NCI-H2171 treated with DMSO at 0.1 percent for 48 hours (cell line): ENCODE data around the gene AP3D1.
"Not testable (repeated sequence)": the region's sequence is repeated elsewhere in the genome, so short reads cannot be mapped to it uniquely, and the experiment has no call there.

Source experiments
- DNase-seq: peaks from one replicate; lab custom pipeline; 2025; lab: John Stamatoyannopoulos, UW

The AP3D1 gene

DNA sequence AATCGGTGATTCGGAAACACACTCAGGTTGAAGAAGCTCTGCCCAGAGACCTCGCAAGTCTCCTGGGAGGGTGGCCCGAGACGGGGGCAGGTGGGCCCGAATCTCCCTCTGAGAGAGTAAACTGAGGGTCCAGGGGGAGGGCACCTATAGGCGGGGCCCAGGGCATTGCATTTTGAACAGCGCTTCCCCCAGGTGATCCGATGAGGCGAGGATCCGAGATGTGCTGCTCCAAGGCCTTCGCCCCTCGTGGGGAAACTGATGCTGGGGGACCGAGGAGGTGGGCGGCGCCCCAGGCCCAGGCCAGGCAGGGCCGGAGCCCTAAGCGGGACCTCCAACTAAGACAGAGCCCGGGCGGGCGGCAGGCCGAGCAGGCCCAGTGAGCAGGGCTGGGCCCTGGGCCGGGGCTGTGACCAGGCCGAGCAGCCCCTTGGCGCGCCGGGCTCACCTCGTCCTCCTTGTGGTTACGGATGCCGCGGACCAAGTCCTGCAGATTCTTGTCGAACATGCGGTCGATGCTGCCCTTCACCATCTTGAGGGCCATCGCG lies 500 bp downstream of the AP3D1 start:
- peak; percentile 28 for DNase-seq

DNA sequence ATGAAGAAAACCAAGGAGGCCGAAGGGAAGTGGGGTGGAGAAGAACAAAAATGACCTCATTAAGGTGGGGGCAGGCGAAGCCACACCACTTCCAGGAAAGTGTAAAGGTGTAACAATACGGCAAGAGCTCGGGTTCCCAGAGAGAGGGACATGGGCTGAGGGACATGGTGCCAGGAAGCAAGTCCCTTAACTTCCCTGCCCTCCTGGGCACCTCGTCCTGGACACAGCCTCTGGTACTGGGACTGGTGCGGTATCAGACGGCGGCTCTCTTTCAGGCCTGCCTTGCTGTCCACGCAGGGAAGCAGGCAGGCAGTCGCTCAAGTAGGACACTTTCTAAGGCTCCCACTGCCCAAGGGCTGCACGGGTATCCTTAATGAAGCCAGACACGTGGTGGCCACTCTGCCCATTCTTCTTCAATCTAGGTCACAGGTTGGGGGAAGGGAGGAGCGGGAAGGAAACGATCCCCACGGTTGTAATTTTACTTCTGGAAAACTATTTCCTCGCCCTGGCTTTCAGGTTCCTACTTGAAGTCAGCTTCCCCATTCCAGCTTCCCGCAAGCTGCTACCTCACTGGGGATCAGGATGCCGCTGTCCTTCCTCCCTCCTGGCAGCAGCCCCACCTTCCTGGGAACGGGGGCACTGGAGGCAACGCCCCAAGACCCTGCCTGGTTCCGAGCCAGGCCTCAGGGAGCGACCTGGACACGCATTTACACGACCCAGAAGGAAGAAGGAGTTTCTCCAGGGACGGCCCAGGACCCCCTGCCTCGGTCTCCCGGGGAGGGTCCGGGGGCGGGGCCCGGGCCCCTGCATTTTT lies 1.2 kb downstream of the AP3D1 start:
- no peak for DNase-seq

DNA sequence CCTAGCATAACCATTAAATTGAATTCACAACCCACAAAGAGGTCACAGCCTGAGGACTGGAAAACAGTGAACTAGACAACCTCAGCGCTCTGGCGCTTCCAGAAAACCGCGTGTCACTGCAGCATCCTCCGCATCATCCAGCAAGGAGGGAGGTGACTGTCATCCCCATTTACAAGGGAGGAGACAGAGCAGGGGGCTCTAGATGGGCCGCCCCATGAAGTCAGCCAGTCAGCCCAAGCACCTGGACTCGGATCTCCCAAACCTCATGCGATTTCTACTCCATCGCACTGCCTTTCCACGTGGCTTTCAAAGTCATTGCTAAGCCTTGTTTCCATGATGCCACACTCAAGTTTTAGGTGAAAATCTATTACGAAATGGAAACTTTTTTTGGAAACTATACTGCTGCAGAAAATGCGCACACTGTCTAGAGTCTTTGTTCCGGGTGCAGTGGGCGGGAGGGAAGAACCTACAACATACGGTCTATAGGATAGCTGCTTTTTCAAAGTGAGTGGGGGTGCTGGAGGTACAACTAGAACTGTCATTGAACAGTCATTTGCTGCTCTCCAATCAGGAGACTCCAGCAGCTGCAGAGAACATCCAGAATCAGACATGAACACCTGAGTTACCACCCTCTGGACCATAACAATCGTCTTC lies 2.8 kb downstream of the AP3D1 start:
- no peak for DNase-seq

DNA sequence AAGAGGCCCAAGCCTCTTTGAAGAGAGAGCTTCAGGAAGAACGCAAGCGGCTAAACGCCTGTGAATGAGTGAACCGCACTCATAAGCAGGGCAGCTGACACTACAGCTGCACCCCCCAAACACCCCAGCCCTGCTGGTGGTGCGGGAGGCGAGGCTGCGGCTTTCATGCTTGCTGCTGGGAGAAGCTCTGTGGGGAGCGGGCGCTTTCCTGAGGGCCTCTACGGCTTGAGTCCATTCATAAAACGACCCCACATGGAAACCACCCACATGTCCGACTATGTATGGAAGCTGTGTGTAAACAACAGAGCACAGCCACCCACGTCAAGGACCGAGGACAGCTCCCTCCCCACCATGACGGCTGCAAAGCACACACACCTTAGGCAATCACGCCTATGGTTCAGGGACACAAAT lies 5.5 kb downstream of the AP3D1 start:
- no peak for DNase-seq

DNA sequence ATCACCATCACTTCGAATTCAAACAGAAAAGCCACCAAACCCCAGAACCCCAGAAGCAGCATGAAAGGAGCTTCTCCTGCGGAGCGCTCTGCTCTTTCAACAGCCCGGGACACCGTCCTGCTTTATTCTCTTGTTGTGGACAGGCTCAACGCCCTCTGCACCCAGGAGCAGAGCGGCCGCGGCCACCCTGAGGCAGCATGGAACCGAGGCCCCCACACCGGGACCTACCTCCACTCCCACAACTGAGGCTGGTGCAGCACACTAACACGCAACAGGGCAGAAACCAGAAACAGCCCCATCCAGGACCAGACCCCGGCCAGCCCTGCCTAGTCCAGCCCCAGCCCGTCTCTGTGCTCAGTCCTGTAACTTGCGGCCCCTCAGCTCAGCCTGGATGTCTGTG lies 7.2 kb downstream of the AP3D1 start:
- no peak for DNase-seq

DNA sequence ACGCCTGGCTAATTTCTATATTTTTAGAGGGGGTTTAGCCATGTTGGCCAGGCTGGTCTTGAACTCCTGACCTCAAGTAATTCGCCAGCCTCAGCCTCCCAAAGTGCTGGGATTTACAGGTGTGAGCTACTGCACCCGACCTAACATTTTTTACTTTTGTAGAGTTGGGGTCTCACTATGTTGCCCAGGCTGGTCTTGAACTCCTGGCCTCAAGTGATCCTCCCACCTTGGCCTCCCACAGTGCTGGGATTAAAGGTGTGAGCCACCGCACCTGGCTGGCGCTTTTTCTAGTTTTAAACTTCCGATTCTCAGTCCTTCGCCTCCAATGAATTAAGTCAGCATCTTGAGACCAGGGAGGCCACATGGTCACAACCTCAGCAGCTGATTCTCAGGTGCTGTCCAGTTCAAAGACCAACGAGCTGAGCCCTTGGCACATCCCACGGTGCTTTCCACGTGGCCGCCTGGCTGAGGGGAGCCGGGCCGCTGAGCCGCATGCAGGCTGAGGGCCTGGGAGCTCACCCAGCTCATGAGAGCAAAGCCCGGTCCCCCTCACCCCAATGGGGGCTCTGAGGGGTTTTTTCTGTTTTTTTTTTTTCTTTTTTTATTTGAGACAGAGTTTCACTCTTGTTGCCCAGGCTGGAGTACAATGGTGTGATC lies 9.1 kb downstream of the AP3D1 start:
- DNase-seq, result no peak

DNA sequence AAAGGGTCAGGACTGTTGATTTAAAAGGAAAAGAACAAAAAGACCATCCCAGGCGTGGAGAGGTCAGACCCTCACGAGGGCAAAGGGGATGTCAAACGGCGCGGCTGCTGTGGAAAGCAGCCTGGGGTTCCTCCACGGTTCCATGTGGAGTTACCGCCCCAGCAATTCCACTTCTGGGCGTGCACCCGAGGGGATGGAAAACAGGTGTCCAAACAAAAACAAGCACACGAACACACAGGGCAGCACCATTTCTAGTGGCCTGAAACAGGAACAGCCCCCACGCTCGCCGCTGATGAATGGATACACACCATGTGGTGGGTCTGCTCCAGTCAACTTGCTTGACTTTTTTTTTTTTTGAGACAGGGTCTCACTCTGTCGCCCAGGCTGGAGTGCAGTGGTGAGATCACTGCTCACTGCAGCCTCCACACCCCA lies 11.2 kb downstream of the AP3D1 start:
- DNase-seq, result peak; percentile 17

DNA sequence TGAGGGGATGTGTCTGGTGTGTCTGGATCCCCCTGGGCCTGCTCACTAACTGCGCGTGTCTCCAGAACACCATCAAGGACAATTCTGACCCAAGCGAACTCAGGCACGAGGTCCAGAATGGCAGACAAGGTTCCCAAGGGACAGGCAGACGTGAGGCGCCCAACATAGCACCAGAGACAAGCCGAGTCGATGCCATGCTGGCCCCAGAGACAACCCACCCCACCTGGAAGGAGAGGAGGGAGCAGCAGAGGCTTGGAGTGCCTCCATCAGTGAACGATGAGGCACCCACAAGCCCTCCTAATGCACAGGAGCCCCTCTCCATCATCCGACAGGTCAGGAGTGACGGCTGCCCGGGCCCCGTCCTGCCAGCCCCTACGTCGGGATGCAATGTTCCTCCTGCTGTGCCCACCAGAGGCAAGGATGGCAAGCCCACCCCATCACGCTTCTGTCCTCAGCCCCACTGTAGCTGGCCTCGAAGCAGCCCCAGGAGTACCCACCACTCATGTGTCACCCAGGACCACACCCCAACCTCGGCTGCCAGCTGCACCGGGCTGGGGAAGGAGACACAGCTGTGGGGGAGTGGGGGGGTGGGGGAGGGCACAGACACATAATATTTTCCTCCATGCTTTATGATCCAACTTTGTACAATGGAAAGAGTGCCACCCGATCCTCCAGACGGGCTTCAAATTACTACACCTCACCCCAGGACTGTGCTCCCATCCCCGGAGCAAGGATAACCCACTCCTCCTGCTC lies 11.8 kb downstream of the AP3D1 start:
- peak; percentile 15 for DNase-seq

DNA sequence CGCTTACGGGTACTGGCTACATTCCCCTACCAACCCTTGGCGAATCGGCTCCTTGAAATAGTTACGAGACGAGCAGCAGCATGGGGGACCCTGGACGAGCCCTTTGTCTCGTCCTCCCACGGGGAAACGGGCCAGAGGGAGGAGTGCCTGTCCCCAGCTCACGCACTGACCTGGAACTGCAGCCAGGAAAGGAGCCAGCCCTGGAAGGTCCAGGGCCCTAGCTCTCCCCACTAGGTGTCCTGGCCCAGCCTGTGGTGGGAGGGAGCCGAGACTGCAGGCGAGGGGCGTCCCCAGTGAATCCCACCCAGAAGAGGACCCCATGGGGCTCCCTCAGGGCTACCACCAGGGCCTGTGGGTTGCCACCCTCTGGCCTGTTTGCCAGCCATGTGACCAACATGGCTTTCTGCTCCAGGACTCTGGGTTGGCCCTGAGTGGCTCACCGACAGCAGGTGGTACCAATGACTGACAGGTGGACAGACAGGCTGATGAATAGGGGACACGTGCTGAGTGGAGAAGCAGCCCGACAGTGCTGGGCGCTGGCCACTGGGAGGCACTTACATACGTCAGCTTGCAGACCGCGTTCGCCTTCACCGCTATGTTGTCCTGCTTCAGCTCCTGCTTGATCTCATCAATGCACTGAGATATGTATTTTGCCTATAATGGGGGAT lies 13.2 kb downstream of the AP3D1 start:
- DNase-seq, result no peak

DNA sequence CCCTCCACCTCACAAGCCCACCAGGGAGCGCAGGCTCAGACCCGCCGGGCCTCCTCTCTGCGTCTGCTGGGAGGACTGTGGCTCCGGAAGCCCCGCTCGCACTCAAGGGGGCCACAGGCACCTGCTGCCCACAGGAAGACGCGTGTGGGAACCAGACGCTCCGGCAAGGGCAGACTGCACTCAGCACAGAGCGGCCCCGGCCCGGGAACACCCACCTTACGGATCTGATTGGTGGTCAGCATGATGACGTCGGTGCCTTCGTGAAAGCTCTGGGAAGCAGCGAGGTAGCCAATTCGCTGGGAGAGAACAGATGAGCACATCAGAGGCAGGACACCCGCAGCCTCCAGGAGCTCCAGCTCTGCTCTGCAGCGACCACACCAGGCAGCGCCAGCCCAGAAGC lies 14.6 kb downstream of the AP3D1 start:
- DNase-seq, result no peak

DNA sequence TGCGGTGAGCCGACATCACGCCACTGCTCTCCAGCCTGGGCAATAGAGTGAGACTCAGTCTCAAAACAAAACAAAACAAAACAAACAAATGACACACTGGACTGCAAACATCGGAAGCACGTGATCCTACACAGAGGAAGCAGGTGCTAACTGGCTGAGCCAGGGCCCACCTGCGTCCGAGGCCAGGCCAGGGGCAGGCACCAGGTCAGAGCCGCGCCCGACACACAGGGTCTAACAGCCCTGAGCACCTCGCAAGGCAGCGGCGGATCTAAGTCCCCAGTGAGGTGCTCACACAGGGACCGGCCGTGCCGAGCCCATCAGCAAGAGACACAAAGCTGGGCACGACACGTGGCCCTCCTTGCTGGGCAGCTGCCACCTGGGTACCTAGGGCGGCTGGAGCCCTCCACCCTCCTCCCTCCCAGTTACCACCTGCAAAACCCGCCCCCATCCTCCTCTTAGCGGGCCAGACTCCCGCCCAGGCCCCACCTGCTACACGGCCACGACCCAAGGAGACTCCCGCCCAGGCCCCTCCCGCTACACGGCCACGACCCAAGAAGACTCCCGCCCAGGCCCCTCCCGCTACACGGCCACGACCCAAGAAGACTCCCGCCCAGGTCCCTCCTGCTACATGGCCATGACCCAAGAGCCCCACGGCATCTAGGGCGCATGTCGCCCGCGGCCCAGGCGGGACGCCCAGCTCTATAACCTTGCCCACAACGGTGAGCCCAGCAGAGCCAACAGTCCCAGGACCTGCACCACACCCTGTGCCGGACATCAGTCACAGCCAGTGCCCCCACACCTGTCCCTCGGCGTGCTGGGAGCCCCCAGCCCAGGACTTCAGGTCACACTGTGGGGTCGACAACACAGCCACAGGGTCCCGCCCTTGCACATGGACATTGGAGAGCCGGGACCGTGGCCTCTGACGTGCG lies 15.6 kb downstream of the AP3D1 start:
- DNase-seq, result no peak

DNA sequence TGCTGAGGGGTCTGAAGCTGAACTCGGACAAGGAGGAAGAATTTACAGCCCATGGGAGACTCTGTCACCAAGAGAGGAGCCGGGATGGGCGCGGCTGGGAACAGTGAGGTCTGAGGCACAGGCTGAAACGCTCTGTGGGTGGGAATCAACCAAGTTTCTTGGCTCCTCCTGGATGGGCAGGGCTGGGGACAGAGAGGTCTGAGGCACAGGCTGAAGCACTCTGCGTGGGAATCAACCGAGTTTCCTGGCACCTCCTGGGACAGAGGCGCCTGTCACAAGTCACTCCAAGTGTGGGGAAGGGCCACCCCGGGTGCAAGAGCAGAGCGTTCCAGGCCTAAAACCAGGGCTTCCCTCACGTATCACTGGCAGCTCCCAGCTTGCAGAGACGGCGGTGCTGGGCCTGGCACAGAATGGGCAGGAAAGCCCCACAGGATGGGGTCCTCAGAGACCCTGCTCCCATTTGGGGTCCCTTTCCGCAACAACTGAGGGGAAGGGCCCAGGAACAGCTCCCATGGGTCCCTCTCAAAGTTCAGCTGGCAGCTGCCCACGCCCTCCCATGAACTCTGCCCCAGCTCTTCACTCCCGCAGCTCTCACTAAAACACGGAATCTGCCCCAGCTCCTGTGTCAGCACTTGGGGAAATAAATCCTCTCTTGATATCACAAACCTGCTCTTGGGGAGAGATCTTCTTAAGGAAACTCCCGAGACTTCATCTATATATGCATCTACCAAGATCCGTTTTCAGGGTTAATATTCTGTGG lies 18.5 kb downstream of the AP3D1 start:
- no peak for DNase-seq

DNA sequence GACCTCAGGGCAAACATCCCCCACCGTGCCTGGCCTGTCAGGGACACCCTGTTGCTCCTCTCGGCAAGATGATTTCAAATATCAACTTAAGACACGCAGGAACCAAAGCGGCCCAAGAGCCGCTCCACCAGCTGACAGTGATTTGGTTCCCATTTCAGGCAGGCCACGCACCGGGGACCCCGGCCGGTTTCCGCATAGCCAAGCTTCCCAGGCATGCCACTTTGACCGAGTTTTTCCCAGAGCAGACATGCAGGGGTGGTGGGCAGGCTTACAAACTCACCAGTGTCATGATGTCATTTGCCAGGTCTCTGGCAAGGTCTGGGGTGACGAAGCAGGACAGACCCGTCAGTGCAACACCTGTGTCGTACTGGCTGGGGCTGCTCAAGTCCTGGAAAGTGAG lies 19.2 kb downstream of the AP3D1 start:
- no peak for DNase-seq

DNA sequence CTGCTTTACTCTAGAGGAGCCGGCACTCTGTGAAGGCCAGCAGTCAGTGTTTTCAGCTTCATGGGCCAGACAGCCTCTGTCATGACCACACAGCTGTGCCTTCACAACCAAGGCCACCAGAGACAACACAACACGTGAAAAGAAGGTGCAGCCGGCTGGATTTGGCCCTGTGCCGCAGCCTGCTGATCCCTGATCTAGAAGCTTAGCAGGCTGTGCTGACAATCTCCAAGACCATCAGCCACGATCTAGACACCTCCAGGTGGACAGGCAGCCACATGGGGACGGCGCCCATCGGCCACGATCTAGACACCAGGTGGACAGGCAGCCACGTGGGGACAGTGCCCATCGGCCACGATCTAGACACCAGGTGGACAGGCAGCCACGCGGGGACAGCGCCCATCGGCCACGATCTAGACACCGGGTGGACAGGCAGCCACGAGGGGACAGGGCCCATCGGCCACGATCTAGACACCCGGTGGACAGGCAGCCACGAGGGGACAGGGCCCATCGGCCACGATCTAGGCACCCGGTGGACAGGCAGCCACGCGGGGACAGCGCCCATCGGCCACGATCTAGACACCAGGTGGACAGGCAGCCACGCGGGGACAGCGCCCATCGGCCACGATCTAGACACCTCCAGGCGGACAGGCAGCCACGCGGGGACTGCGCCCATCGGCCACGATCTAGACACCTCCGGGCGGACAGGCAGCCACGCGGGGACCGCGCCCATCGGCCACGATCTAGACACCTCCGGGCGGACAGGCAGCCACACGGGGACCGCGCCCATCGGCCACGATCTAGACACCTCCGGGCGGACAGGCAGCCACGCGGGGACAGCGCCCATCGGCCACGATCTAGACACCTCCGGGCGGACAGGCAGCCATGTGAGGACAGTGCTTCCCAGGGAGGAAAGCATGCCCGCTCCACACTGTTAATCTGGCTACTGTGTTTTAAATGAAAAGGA lies 20.1 kb downstream of the AP3D1 start:
- not testable (repeated sequence) for DNase-seq

DNA sequence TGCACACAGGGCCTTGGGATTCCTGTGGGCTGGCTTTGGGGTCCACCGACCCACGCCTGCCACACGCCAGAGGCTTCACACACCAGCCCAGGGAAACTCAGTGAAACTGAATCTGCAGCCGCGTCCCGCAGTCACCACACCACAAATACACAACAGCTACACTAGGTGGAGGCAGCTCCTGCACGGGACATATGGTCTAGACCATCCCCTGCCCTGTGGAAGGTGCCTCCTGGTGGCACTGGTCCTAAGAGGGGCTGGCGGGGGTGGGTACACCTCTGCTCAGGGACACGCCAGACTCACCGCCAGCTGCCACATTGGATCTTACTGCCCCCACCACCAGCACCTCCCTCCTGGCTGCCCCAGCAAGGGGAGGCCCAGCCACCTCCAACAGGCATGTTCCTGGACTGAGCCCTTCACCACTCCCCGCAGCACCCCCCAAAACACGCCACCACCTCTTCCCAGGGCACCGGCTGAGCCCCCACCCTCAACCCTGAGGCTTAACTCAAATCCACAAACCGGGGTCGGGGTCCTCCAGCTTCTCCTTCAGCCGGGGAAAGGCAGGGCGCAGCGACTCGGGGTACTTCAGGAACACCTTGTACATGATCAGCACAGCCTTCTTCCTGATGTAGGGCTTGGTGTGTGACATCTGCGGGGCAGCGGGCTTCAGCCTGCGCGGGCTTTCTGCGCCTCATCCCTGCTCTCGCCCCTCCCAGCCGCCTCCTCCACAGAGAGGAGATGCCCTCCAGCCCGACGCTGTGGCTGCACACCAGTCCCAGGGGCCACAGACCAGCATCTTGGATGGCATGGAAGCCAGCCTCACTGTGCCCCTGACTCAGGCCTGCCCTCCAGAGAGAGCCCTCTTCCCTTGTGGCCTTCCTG lies 21.2 kb downstream of the AP3D1 start:
- DNase-seq, result no peak

DNA sequence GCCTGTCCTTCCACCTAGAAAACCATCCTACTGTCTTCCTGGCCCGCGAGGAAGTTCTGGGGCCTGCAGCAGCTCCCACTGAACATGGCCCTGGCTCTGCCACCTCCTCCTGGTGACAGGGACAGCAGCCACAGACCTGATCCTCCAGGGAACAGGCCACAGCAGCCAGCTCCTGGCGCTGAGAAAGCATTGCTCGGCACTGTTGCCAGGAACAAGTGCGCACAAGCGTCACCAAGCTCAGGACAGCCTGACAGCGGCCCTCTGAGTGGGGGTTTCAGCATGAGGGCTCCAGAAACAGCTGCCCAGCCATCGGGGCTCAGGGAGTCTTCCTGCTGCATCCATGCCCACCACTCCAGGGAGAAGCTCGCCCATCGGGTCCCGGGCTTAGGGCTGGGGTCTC lies 21.9 kb downstream of the AP3D1 start:
- no peak for DNase-seq

DNA sequence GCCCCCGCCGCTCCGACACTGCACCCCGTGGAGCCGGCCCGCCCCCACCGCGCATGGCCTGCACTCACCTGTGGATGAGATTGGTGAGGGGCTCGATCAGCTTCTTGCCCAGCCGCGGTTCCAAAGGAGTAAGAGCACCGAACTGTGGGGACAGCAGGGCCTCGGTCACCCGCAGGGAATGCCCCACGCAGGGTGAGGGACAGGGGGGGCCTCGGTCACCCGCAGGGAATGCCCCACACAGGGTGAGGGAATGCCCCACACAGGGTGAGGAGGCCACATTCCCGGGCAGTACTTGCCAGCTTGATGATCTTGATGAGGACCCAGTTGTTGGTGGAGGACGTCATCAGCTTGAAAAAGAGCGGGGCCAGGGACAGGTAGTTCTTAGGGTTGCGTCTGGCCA lies 22.3 kb downstream of the AP3D1 start:
- DNase-seq, result no peak
